ENCODE results near the gene KCTD6.

The KCTD6 gene

DNA sequence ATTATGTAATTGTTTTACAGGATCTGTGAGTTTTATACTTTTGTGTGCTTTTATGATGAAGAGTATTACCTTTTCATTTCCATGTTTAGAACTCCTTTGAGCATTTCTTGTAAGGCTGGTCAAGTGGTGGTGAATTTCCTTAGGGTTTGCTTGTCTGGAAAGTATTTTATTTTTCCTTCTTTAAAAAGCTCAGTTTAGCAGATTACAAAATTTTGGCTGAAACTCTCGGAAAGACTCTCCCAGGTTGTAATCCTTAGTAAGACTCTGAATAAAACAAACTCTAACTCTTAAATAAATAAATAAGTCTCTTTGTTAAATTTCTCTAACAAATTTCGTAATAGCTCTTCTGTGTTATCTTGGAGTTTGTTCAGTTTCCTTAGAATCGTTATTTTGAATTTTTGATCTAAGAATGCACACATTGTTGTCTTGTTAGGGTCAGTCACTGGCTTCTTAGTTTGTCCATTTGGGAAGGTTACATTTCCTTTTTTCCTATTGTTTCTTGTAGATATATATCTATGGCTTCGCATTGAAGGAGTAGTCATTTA lies 59.8 kb downstream of the KCTD6 start:
- no peak for DNase-seq (ENCODE audit: low read depth, low spot score)
- no peak overlapping the region for H3K4me3 ChIP-seq (ENCODE audit: insufficient read length, low read depth)
- H3K27me3 ChIP-seq (ENCODE audit: insufficient read depth, insufficient read length), result no peaks in the 10 kb centered on the region
- no peaks in the 10 kb centered on the region for H3K4me1 ChIP-seq (ENCODE audit: insufficient read depth, insufficient read length)
- H3K9ac ChIP-seq (ENCODE audit: insufficient read length, low read depth), result no peak overlapping the region
- H3K9me3 ChIP-seq (ENCODE audit: insufficient read depth, low read length), result peaks cover 15% of the 10 kb centered on the region; the same call in 1 of the 2 replicates
- TF ChIP-seq YY1 (IDR thresholded peaks at IDR 0.05; ENCODE audit: insufficient read depth, insufficient read length), result no peak
- no peak for TF ChIP-seq ZNF274 (IDR thresholded peaks at IDR 0.05; ENCODE audit: low read depth, low read length)
- TF ChIP-seq SUZ12 (IDR thresholded peaks at IDR 0.05; ENCODE audit: extremely low read depth, insufficient read depth, insufficient read length), result no peak
- no peaks in the 10 kb centered on the region for H3K36me3 ChIP-seq (ENCODE audit: insufficient read depth, insufficient read length, low read length)
